CD4-positive, alpha-beta T cell treated with Interleukin-2 at 100 ng/mL for 4 hours (primary cell): ENCODE measurements around the gene BCL7B.
"Not testable (repeated sequence)": the region's sequence is repeated elsewhere in the genome, so short reads cannot be mapped to it uniquely, and the experiment has no call there.

Source experiments
- DNase-seq: peaks from one replicate; pipeline ENCODE4 v3.0.0-alpha.2; 2020; ENCODE audit warnings: low spot score

BCL7B gene

DNA sequence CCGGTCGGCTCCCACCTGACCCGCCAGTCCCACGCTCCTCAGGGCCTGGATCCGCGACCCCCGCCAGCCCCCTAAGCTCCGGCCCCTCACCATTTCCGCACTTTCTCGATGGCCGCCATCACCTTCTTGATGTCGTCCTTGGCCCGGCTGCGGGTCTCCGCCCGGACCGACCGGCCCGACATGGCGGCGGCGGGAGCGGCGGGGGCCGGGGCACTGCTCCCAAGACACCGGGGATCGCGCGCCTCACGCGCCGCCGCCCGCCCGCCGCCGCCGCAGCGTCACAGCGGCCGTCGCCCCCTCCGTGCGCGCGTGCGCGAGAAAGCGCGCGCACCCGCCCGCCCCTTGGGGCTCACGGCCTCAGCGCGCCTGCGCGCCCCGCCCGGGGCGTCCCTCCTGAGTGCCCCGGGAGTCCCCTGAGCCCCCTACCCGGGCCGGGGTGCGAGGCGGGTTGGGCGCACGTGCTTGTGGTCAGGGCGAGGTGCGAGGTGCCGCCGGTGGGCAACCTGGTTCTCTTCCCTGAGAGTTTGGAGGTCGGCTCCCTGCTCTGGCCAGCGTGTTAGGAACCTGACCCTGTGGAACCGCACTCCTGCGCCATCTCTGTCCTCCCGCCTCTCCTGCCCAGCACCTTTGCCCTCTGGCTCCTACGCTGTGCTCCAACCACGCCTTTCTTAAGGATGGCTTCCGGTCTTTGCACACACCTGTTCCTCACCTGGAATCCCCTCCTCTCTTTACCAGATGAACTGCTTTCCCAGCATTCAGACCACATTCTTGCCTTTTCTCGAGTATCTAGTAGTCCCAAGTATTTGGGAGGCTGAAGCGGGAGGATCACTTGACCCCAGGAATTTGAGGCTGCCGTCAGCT, at the start of gene BCL7B:
Gene BCL7B, minus strand, starts transcription at position 294 of the 861 bp plus-strand sequence. Its CDS starts 112 bp downstream, at position 182.
- peak; percentile 77 for DNase-seq

DNA sequence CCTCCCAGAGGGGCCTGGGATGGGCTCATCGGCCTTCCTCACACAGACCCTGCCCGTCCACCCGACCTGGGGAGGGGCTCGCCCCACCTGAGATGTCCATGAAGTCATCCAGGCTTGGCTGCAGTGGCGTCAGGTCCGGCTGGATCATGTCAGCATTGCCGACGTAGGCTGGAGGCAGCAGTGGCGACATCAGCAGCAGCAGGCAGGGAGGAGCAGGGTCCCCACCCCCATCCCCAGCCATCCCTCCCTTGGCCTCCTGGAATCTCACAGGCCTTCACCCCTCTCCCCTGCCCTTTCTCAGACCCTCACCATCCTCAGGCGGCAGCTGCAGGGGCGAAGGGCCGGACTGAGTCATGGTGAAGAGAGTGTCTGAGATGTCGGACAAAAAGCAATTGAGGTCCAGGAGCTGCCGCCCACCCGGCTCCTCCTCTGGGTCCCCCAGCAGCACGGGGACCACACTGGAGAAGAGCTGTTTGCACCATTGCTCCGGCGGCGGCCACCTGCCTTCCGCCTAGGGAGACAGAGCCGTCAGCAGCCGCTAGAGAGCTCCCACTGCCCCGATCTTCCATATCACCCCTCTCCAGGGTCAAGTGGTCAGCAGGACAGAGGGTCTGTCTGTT, 48.2 kb upstream of the BCL7B start:
- no peak for DNase-seq

DNA sequence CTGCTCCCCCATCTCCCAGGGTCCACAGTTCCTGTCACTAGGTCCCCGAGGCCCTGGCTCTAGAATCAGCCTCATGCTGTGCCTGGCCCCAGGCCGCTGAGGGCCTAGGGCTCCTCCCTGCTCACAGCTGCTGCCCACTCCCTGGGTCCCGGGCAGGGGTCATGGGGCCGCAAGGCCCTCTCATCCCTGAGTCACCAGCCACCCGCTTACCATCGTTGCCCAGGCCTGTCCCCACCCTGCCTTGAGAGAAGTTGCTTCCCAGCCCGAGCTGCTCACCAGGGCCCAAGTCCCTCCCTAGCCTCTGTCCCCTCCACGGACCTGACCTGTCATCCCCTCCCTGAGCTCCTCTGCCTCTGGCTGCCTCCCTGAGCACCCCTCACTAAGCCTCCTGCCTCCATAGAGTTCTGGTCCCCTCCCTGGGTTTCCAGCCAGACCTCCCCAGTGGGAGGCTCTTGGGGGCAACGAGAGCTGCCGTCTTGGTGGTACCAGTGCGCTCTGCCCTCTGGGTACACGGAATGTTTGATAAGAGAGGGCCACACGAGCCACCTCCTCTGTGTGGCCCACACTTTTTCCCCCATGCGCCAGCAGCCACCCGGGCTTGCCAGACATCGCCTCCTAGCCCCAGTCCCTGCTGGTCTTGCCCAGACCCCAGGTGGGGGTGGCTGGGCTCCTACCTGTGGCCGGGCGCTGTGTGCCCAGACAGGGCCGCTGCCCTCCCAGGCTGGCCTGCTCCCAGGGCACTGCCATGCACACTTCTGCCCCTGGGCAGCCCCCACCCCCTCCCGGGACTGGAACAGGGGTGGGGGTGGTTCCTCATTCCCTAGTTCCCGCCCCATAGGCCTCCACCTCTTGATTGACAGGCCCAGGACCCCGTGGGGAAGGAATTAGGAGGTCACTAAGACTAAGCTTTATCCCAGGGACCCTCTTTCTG, 45.5 kb upstream of the BCL7B start:
- no peak for DNase-seq

DNA sequence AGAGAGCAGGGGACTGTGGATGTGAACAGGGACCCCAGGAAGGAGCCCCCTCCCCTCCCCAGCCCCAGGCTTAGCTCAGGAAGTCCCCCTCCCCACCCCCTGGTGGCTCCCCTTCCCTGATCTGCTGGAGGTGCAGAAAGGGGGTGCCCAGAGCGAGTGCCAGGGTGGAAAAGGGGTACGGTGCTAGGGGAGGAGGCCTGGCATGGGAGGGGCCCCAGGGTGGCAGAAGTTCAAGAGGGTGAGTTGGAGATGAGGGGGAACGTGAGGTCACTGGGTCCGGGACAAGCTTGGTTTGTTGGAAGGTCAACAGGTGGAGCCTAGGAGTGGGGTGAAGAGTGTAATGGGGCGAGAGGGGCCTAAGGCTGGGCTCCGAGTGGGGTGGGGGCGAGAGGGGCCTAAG, 42.4 kb upstream of the BCL7B start:
- no peak for DNase-seq

DNA sequence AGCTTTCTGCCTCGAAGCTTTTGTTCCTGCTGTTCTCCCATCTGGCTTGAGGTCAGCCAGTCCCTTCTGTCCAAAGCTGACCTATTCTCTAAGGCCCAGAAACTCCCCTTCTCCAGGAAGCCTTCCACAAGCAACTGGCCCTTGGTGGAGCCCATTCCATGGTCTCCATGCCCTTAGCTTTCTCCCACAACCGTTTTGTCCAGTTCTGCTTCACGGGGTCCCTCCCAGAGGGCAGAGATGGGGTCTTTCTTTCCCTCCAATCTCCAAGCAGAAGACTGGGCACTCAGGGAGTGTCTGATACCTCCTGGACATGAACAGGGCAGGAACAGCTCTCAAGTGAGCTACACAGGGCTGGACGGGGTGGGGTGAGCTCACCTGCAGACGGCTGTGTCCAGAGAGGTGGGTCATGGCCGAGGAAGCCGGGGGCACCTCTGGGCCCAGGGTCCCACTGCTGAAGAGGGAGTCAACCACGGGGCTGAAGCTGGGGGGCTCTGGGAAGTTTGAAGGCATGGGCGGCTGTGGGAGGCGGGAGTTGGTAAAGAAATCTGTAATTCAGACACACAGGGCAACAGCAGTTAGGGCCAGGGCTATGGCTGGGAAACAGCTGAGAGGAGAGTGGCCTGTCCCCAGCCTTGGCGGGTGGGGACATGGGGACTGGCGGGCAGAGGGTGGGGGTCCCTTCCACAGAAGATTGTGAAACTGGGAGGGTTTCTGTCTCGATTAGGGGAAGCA, 41.8 kb upstream of the BCL7B start:
- DNase-seq = no peak

DNA sequence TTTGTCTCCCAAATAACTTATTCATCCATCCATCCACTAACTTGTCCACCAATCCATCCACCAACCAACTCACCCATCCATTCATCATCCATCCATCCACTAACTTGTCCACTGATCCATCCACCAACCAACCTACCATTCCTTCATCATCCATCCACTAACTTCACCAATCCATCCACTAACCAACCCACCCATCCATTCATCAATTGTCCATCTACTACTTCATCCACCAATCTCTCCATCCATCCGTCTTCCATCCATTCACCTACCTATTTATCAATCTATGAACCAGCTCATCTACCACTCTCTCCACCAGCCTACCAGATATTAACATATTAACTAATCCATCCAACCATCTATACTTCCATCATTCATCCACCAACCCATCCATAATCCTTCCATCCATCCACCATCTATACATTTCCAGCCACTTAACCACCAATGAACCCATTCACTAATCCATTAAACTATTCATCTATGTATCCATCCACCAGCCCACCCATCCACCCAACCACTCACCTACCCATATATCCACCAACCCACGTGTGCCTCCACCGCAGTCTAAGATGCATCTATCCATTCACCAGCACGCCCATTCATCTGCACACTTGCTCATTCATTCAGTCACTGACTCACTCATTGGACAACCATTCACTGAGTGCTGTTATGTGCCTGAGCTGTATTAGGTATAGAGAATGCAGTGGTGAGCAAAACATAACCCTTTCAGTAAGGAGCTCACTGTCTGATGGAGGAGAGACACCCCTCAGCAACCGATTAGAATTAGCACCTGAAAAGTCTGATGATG, 40.7 kb upstream of the BCL7B start:
- DNase-seq = no peak

DNA sequence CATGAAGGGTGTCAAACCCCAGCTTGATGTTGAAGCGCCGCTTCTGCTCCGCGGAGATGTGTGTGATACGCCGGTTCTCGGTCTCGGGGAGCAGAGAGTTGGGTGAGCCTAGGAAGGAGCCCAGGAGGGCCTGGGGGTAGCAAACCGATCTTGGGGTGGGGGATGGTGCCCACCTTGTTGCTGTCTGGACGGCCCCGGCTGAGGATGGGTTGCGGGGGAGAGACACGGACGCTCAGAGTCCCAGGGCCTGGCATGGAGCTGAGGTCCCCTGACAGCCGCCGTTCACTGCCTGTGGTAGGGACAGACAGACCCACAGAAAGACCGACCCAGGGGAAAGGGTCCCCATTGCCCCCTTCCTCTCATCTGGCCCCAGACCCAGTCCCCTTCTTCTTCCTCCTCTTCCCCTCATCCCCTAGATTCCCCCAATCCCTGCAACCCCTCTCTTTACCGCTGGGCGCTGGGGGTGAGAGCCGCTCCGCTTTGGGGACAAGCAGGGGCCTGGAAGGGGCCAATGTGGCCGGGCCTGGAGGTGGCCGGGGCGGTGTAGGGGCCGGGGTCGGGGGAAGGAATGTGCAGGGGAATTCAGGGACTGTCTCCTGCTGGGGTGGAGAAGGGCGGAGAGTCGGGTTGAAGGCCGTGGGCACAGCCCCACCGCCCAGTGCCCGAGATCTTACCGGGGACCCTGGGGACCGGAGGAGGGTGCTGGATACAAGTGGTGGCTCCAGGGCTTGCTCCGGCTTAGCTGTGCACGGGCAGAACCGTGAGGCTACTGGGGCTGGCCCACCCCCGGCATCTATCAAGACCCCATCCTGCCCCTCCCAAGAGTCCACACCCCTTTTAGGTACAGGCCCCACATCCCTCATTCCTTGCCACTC, 38.9 kb upstream of the BCL7B start:
- no peak for DNase-seq

DNA sequence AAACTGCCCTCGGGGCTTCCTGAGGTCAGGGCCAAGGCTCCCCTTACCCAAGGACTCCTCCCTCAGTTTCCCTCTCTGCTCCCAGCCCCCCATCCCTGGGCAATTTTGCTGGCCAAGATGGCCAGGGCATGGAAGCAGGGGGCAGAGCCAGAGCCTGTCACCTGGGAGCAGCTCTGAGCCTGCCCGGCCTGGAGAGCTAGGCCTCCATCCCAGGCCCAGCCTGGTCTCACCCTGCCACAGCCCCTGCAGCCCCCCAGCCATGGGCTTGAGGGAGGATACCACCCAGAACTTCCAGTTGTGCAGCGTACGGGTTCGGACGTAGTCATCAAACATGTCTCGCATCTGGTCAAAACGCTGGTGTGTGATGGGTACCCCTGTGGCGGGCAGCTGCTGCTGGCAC, 37.9 kb upstream of the BCL7B start:
- no peak for DNase-seq

DNA sequence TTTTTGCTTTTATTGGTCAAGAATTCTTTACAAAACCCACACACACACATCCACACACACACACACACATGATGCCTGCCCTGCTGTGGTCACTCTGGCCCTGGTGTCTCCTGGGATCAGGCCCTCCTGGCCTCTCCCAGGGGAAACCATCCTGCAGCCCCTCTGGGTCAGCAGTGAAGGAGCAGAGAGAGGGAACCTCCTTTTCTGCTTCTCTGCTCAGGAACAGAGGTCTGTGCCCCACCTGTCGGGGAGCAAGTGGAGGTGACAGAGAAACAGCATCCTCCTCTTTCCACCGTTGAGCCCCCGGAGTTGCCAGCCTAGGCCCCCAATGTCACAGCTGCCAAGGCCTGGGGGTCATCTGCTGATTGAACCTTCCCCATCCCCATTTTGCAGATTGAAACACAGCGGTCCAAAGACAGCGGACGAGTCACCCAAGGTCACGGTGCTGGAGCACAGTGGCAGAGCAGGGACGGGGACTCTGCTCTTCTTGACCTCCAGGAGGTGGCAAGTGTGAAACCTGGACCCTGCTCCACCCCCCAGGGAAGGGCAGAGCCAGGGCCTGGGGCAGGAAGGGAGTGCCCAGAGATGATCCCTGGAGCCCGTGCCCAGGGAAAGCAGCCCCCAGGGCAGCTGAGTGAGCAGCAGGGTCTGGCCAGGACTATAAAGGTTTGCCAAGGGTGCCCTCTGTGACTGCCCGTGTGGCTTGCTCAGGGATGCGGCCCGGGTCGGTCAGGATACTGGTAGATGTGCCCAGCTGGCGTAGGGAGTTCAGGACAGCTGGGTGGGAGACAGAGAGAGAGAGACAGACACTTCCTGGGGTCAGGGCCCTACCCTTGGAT, 35.9 kb upstream of the BCL7B start:
- DNase-seq = no peak

DNA sequence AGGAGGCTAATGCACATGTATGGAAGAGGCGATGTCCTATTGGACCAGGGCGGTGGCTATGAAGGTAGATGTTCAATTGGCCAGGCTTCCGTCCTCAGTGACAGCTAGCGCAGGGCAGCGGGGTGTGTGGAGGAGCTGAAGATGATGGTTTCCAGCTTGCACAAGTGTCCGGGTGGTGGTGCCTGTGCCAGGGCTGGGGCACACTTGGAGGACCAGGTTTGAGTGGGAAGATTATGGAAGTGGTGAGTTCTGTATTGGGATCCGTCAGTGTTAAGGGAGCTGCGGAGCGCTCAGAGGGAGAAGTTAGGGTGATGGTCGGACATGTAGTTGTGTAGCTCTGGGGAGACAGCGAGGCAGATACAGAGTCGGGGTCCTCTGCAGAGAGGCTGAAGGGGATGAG, 29.4 kb upstream of the BCL7B start:
- DNase-seq = no peak

DNA sequence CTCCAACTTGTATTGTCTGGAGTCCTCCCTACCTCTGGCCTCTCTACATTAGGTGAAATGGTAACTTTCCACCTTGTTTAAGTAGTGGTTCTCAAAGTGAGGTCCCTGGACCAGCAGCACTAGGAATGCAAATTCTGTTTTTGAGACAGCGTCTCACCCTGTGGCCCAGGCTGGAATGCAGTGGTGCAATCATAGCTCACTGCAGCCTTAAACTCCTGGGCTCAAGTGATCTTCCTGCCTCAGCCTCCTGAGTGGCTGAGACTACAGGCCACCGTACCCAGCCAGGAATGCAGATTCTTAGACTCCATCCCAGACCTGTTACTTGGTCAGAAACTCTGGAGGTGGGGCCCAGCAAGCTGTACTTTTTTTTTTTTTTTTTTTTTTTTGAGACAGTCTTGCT, 27.7 kb upstream of the BCL7B start:
- DNase-seq = no peak

DNA sequence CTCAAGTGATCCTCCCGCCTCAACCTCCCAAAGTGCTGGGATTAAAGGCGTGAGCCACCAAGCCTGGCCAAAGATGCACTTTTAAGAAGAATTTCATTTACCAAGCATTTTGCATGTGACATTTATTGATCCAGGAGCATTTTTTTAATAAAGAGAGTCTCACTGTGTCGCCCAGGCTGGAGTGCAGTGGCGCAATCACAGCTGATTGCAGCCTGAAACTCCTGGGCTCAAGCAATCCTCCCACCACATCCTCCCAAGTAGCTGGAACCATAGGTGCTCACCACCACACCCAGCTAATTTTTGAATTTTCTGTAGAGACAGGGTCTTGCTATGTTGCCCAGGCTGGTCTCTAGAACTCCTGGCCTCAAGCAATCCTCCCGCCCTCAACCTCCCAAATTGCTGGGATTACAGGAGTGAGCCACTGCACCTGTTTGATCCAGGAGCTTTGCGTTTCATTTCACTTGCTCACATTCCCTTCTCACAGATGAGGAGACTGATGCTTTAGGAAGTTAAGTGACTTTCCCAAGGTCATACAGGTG, 25.2 kb upstream of the BCL7B start:
- DNase-seq = no peak

DNA sequence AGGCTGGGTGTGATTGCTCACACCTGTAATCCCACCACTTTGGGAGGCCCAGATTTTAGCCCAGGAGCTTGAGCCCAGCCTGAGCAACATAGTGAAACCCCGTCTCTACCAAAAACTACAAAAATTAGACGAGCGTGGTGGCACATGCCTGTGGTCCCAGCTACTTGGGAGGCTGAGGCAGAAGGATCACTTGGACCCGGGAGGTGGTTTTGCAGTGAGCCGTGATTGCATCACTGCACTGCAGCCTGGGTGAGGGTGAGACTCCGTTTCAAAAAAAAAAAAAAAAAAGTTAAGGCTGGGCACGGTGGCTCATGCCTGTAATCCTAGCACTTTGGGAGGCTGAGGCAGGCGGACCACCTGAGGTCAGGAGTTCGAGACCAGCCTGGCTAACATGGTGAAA, 23.5 kb upstream of the BCL7B start:
- DNase-seq = not testable (repeated sequence)

DNA sequence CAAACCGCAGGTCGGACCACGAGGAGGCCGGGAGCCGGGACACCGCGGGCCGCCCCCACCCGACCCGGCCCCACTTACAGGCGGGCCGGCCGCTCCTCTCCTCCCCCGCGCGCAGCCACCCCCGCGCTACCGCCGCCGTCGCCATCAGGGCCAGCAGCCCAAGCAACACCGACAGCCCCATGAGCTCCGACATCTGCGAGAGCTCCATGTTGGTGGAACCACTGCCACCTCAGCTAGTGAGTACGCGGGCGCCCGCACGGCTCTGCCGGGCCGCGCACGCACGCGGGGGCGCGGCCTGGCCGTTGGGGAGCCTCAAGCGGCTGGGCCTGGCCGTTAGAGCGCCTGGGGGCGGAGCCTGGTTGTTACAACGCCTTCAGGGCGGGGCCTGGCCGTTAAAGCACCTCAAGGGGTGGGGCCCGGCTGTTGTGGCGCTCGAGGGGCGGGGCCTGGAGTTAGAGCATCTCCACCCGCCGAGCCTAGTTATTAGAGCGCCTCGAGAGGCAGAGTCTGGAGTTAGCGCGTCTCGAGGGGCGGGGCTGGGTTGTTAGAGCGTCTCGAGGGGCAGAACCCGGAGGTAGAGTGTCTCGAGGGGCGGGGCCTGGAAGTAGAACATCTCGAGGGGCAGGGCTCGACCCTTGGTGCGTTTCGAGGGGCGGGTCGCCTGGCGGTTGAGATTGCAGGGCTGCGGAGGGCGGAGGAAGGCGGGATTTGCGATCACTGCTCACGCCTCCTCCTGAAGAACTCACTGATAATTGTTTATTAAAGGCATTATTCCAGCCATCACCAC, 21.0 kb upstream of the BCL7B start, which contains the start of gene TBL2:
Gene TBL2, minus strand, starts transcription at position 238 of the 787 bp plus-strand sequence. Its CDS starts 30 bp downstream, at position 208.
- peak; percentile 98 for DNase-seq

DNA sequence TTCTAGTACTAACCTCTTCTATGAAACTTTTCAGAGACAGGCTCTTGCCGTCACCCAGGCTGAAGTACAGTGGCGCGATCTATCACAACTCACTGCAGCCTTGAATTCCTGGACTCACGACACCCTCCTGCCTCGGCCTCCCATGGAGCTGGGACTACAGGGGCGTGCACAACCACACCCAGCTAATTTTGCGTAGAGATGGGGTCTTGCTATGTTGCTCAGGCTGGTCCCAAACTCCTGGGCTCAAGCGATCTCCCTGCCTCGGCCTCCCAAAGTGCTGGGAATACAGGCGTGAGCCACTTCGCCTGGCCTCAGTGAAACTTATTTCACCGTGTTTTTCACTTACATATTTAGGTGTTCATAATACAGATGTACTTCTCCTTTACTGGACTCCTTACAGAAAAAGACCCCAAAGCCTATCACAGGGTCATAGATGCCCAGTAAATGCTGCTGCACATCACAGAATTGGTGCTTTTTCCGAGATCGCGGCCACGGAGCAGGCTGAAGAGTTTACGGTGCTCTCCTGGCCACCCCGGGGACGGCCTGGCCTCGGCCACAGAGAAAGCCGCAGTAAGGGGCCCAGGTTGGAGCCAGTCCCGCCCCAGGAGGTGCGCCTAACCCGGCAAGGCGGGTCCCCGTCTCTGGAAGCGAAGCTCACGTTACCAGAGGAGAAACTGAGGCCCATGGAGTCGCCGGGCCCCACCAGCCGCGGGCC, 20.3 kb upstream of the BCL7B start:
- no peak for DNase-seq

DNA sequence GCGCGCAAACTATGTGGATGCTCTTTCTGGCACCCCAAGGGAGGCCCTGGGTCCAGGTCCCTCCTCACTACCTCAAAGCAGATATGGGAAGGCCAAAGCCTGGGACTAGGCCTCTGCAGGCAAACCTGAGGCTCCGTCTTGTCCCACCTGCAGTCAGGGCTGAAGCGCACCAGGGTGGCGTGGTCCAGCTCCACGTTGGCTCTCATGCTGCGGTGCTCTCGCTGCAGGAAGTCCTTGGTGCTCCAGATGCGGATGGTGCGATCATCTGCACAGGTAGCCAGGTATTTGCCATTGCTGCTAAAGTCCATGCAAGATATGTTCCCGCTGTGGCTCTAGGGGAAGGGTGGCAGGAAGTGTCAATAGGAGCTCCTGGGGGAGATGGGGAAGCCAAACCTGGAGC, 16.3 kb upstream of the BCL7B start:
- no peak for DNase-seq

DNA sequence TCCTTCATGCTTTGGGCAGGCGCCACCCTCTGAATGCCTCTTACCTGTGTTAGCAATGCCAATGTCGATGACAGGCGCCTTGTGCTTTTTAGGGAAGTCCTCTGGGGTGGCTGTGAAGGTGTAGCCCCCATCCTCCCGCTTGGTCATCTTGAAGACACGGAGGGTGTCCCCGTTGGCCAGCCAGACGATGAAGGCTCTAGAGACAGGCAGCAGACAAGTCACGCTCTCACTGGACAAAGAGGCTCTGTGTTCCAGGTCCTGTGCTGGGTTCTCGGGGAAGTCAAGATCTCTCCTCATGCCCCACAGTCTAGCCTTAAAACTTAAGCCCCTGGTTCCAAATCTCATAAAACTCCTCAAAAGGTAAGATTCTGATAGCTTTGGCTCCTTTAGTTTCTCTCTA, 15.8 kb upstream of the BCL7B start:
- DNase-seq = no peak
